ENCODE results near the gene SYNJ2.

Gene SYNJ2

DNA sequence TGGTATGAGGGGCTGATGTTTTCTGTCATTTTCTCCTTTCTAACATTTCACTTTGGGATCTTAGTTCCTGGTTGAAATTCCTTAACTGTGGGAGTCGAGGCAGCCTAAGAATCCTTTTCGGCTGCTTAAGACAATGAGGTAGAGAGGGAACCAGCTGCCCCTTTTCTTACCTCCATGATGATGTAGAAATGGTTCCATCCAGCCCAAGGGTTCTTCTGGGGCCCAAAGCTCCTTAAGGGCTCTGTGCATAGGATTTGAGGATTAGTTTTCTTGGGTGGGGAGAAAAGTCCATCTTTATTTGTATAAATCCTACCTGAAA is 33.5 kb downstream of the SYNJ2 start:
- DNase-seq, result no peak

DNA sequence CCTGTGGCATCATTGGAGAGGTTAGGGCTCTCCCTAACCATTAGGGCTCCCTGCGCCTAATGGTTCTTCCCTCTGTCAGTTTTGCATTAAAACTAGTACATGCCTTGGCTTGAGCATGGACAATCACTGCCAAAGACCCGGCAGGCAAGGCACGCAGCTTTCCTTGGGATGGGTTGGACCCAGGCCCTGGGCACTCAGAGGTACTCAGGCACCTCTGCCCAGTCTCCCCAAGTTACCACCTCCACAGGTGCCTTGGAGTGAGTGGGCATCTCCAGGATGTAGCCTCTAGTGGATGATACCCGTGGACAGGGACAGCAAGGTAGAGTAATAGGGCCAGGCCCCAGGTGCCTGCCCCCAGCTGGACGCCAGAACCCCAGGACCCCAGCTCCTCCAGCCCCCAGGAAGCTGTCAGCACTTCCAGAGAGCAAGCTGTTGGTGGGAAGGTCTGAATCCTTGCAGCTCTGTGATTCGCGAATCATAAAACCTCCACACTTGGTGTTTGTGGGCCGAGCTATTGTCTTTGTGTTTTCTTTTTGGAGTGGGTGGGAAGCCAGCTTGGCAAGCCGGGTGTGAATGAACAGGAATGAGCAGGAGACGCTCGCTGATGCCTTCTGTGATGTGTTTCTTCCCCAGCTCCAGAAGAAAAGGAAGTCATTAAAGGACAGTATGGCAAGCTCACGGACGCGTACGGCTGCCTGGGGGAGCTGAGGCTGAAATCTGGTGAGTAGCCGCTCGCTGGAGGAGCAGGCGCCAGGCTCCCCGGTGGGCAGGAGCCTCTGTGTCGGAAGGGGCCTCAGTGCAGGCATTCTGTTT is 35.1 kb downstream of the SYNJ2 start:
- DNase-seq, result no peak

- no peak for DNase-seq
Measured at GRCh38 chr6:158017621-158018040, 36.0 kb downstream of the SYNJ2 start.

DNA sequence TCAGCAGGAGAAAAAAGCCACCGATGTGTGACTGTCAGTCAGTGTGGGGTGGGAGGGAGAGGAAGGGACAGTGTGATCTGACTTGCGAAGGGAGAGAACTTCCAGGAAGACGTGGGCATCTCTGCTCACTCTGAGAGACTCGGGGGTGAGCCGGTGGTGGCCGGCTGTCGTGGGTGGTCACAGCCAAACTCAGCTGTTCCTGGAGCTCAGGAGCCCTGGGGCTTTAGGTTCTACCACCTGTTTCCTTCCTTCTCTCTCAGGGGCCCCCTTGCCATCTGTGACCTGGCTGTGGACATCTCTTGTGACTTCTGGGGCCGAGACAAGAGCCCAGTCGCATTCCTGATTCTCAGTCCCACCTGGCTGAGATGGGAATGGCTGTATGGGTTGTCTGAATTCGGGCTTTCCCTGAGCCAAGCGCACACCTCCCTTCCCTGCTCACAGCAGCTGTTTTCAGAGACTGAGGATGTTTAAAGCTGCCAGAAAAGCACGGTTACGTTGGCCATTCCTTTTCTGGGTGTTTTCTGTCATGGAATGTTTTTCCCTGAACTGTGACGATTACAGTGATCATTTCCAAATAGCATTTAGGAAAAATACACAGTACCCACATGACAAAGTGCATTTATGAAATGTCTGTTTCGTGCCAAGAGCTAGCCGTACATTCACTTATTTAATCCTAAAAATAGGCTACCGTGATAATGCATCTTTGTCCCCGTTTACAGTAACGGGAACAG is 36.5 kb downstream of the SYNJ2 start:
- DNase-seq, result peak; percentile 74

DNA sequence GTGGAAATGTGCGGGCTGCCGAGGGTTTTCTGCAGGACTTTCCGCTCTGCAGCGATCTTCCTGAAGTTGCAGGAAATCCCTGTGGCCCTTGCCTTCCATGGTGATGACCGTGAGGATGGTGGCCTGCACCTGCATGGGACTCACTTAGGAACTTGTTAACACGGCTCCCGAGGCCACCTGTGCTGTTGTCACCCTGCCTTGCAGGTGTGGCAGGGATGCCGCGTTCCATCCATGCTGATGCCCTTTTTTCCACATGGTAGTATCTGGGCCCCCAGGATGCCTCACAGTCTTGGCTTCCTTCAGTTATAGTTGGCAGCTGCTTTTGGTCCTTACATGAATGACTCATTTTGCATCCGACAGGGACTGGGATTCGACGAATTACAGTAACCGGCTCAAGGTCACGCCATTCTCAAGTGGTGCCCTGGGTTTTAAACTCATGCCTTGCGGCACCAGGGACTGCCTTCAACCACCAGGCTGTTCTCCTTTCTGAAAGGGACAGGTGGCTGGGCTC is 37.2 kb downstream of the SYNJ2 start:
- peak; percentile 51 for DNase-seq

- DNase-seq, result no peak
Measured at GRCh38 chr6:158019416-158019815, 37.8 kb downstream of the SYNJ2 start.

DNA sequence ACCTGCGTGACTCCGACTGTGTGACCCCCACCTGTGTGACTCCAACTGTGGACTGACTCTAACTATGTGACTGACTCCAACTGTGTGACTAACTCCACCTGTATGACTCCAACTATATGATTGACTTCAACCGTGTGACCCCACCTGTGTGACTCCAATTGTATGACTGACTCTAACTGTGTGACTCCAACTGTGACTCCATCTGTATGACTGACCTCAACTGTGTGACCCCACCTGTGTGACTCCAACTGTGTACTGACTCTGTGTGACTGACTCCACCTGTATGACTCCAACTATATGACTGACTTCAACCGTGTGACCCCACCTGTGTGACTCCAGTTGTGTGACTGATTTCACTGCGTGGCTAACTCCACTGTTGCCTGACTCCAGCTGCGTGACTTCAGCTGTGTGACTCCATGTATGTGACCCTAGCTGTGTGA is 38.6 kb downstream of the SYNJ2 start:
- no peak for DNase-seq

GRCh38 chr6:158020811-158021210 is 39.1 kb downstream of the SYNJ2 start:
- no peak for DNase-seq

- no peak for DNase-seq
Measured at GRCh38 chr6:158021376-158021775, 39.7 kb downstream of the SYNJ2 start.

DNA sequence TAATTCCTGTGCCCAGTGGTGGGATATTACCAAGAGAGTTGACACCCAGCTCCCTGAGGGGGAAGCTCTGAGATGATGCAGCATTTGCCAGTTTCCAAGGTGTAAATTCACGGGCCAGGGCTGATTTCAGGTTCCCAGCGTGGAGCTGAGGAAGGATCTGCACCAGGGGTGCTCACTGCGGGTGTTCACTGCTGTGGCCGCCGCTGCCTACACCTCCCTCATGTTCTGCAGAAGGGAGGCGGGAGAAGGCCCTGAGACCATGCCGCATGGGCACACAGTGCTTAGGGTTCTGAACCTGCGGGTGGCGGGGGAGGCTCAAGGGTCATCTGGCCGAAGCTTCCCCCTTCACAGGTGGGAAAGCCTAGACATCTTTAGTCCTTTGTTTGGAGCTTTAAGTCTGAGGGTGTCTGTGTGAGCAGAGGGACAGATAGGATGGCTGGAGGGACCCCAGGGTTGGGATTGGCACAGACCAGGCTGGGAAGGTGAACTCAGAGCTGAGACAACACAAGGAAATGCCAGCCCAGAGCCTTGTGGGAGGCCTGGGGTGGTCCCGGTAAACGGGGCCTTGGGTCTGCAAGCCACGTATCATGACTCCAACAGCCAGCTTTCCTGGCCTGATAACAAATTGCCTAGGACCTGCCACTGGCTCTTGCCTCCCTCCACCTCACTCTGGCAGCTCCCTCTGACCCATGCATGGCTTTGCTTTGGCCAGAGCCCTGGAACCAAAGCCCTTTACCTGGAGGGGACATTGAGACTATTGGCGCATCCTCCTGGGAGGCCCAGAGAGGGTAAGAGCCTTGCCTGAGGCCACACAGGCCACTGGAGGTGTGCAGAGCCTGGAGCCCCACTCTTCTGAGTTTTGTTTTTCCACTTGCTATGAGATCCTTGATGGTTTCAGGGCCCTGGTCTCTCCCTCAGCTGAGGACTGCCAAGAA is 40.4 kb downstream of the SYNJ2 start:
- DNase-seq, result no peak

DNA sequence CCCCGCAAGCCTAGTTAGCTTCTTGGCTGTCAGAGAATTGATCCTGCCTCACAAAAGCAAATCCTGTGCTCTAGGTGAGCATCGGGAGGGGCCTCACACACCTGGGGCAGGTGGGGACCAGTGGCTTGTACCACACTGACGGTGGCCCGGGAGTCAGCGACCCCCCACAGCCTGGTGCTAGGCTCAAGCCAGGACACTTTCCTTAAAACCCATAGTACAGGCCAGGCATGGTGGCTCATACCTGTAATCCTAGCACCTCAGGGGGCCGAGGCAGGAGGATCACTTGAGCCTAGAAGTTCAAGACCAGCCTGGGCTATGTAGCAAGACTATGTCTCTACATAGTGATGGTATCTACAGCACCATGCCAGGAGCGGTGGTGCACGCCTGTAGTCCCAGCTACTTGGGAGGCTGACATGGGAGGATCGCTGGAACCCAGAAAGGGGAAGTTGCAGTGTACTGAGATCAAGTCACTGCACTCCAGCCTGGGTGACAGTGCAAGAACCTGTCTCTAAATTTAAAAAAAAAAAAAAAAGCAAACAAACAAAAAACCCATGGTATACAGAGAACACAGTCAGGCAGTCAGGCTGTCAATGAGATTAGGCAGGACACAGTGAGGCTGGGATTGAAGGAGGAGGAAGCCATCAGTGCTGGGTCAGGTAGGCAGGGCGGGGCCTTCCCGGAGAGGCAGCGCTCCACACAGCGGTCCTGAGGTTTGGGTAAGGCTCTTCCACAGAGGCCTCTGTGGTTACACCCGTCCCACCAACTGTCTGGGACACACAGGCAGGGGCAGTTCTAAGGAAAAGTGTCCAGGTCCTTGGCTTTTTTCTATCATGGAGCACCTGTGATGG is 41.3 kb downstream of the SYNJ2 start:
- no peak for DNase-seq

- no peak for DNase-seq
Measured at GRCh38 chr6:158023597-158023939, 41.9 kb downstream of the SYNJ2 start.

DNA sequence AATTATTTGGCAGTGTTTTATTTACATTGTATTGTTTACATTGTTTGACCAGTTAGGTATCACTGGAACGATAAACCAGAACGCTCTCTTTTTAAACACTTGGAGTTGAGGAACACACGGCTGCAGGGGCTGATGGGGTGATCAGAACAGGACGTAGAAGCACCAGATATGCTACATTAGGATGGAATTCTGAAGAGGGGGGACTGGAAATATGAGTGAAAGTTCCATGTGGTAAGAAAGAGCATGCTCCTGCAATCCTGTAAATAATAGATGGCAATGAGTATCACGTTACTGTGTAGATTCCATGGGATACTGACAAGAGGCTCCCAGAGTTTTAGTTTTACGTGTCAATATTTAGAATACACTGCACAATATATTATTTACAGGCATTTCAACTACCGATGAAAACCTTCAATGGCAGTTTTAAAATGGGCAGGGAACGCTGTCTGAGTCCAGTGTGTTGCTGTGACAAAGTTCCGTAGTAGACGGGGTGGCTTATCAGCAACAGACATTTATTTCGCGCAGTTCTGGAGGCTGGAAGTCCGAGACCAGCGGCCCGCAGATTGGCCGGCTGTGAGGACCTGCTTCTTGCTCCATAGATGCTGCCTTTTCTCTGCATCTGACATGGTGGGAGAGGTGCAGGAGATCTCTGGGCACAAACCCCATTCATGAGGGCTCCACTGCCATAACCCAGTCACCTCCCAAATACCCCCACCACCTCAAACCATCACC is 43.1 kb downstream of the SYNJ2 start:
- DNase-seq, result no peak

GRCh38 chr6:158026054-158026900 is 44.6 kb downstream of the SYNJ2 start:
- peak; percentile 93 for DNase-seq

DNA sequence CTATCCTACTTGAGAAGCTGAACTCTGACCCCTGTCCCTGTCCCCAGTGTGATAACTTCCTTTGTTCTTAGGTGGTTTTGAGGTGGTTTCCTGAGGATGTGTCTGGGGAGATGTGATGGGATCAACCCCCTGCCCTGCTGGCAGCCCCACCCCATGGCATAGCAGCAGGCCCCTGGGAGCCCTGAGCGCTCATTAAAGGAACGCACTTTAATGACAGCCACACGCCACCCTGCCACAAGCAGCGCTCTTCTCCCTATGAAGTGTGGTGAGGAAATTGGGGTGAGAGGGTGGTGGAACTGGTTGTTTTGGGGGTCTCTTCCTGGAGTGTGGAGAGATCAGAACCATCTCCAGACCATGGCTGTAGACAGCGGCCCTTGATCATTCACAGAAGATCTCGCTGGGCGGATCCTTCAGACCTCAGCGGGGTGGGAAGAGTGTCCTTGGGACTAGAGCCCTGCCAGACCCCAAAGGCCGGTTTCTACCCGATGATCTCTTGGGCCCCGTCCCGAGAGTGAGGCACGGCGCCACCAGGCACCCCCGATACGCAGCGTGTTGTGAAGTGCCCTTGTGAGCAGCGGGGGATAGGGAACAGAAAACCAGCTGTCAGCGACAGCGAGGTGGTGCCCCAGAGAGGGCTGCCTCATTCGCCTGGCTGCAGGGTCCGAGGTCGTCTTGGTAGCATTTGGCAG is 45.4 kb downstream of the SYNJ2 start:
- DNase-seq, result no peak

DNA sequence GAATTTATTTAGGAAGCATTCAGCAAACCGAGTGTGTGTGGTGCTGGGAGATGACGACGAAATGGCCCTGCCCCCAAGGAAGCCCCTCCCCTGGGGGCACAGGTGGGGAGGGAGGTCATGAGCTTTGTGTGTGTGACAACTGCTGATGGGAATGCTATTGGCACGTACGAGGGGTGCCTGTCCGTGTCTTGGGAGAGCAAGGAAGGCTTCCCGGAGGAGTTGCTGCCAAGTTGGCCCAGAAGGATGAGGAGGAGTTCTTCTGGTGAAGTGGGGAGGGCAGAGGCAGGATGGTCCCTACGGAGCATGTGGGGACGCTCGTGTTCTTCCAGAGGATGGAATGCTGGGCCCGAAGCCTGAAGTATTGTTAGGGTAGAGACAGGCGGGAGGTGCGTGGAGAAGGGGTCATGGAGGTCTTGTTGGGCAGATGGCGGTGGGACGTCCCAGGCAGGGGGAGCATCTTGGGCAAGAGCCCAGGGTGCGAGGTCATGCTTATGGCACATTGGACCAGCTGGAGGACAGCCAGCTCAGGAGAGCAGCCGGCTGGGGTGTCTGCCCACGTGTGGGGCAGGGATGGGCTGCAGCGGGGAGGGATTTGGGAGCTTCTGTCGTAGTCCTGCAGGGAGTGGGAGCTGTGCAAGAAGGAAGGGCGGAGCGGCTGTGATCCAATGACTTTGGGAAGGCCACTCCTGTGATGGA is 46.1 kb downstream of the SYNJ2 start:
- DNase-seq, result no peak

DNA sequence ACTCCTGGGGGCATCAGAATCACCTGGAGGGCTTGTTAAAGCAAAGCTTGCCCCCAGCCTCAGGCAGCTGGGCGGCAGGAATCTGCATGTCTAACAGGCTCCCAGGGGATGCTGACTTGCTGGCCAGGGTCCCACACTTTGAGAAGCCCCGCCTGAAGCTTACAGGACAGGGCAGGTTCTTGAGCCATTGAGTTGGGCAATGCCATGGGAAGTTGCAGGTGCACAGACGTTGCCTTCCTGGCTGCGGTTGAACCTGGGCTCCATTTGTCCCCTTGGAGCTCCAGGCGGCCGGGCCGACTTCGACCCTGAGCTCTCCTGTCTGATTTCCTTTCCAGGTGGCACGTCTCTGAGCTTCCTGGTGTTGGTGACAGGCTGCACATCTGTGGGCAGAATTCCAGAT is 46.8 kb downstream of the SYNJ2 start:
- no peak for DNase-seq

- DNase-seq, result no peak
Measured at GRCh38 chr6:158028876-158029275, 47.2 kb downstream of the SYNJ2 start.

- DNase-seq, result no peak
Measured at GRCh38 chr6:158029668-158030230, 48.1 kb downstream of the SYNJ2 start.
